Measurements from ENCODE around the gene MINAR2.

The MINAR2 gene

GRCh38 chr5:129773376-129773775, 25.5 kb downstream of the MINAR2 start:
- no peak for DNase-seq

GRCh38 chr5:129781594-129781993, 33.7 kb downstream of the MINAR2 start:
- no peak for DNase-seq

GRCh38 chr5:129803403-129803802, 55.5 kb downstream of the MINAR2 start:
- no peak for DNase-seq

GRCh38 chr5:129804705-129805104, 56.8 kb downstream of the MINAR2 start:
- DNase-seq, result no peak

- no peak for DNase-seq
These were observed 59.4 kb downstream of the MINAR2 start for GRCh38 chr5:129807162-129807814.

All from islet precursor cell (in vitro differentiated cells).